Measurements from ENCODE around the gene HDLBP. TPM values are rescaled to one million over a fixed set of nuclear protein-coding genes. Genes with fewer than 3 reads are reported as not detected.

Gene HDLBP
- total and polyA plus RNA-seq, 2 of the 4 experiments (the other 2 are of a cell fraction): 648 to 1,165 TPM

DNA sequence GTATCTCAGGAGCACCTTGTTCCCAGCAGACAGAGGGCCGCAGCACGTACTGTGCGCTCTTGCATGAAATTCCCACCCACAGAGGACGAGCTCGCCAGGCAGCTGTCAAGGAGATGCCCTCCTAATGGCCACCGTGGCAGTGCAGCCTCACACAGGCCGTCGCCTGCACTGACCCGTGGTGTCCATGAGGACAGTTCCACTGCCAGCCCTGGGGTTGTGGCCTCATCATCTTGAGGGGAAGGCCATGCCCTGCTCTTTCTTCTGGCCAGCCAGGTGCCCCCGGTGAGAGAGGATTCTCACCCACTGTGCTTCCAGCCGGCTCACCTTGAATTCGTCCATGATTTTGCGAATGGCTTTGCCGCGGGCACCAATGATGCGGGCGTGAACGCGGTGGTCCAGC is 85.0 kb downstream of the HDLBP start:
- Histone ChIP-seq H2BK5ac (ENCODE audit: low read depth, low read length, poor library complexity, severe bottlenecking) (no peak overlapping the region), H4K91ac (ENCODE audit: insufficient read depth, low read depth, low read length) (no peak overlapping the region), H3K27ac (ENCODE audit: insufficient read depth, low read length) (no peak overlapping the region), H2AK5ac (ENCODE audit: low read depth, low read length) (no peak overlapping the region), H3K27me3 (ENCODE audit: control insufficient read depth, insufficient read depth, low read length) (no peaks in the 10 kb centered on the region), H3K9ac (ENCODE audit: low read depth, low read length) (no peak overlapping the region), H3K18ac (ENCODE audit: low read depth, low read length) (no peak overlapping the region), H2BK120ac (ENCODE audit: low read depth, low read length) (no peak overlapping the region), H4K8ac (ENCODE audit: low read depth in 2 of 2, low read length in 2 of 2) (no peak overlapping the region), H3K23ac (ENCODE audit: low read depth, low read length) (no peak overlapping the region), H3K14ac (replicated peaks; ENCODE audit: low read depth, low read length) (no peak overlapping the region), H4K20me1 (ENCODE audit: insufficient read depth, low read length) (peaks cover 92% of the 10 kb centered on the region), H2BK15ac (ENCODE audit: low read depth, low read length) (no peak overlapping the region), H3K9me1 (ENCODE audit: insufficient read depth, low read length) (no peaks in the 10 kb centered on the region; the same call in 1 of the 2 replicates), H4K5ac (ENCODE audit: low read depth, low read length) (no peak overlapping the region), H3K4me1 (ENCODE audit: control insufficient read depth, insufficient read depth, low read length) (no peaks in the 10 kb centered on the region), H3K4me3 (ENCODE audit: insufficient read depth, low read depth, low read length) (no peak overlapping the region), H3K4me2 (ENCODE audit: low read depth, low read length) (no peak overlapping the region), H3K79me1 (ENCODE audit: low read depth in 1 of 2, low read length in 2 of 2) (peaks cover 30 to 76% of the 10 kb centered on the region in 2 experiments), H3K36me3 (ENCODE audit: control insufficient read depth, insufficient read depth, low read length) (peaks cover 88% of the 10 kb centered on the region), H2AFZ (replicated peaks; ENCODE audit: low read length, poor library complexity) (peak overlapping the region; percentile 45), H3K4ac (ENCODE audit: low read depth, low read length) (no peak overlapping the region), H3K56ac (ENCODE audit: extremely low read depth, insufficient read depth, low read length) (no peak overlapping the region), H2BK20ac (ENCODE audit: low read depth, low read length) (no peak overlapping the region), H2AK9ac (replicated peaks; ENCODE audit: low read depth, low read length, poor library complexity) (peak overlapping the region; percentile 15), H3K9me3 (ENCODE audit: control insufficient read depth, insufficient read depth, low read length) (no peaks in the 10 kb centered on the region)
- CTCF ChIA-PET: no interaction called here
- intact Hi-C loops (cut with micrococcal nuclease) (no loop called here), in situ Hi-C loops (cut with MboI; ENCODE audit: low sequenced_read_pairs) (no loop called here), dilution Hi-C loops (cut with HindIII; ENCODE audit: low sequenced_read_pairs, unreplicated experiment) (no loop called here)
- TF ChIP-seq RAD21 (IDR thresholded peaks at IDR 0.05; ENCODE audit: low read length) (no peak), CHD1 (IDR thresholded peaks at IDR 0.05; ENCODE audit: low read depth, low read length) (no peak), BHLHE40 (IDR thresholded peaks at IDR 0.05; ENCODE audit: low read depth, low read length) (no peak), SMC3 (IDR thresholded peaks at IDR 0.05; ENCODE audit: low read depth, low read length) (no peak), RFX5 (IDR thresholded peaks at IDR 0.05; ENCODE audit: low read depth, low read length) (no peak), NFE2L2 (IDR thresholded peaks at IDR 0.05; ENCODE audit: low read depth, low read length) (no peak), CEBPB (IDR thresholded peaks at IDR 0.05; ENCODE audit: low read depth, low read length) (no peak), POLR2A (IDR thresholded peaks at IDR 0.05; ENCODE audit: low read depth, low read length) (no peak), MAZ (IDR thresholded peaks at IDR 0.05; ENCODE audit: borderline replicate concordance, low read depth, low read length) (no peak), MXI1 (IDR thresholded peaks at IDR 0.05; ENCODE audit: borderline replicate concordance, low read depth, low read length) (no peak)
- 98% methylated on average over 7 of the region's 19 CpGs; no CpG with 5 or more reads in 1 of the 2 experiments for WGBS, 2 experiments (ENCODE audit: extremely low coverage in 2 of 2, insufficient read length in 1 of 2)
- ATAC-seq (ENCODE audit: low read depth) (no peak), DNase-seq (no peak)
- POLR2A ChIA-PET (ENCODE audit: unreplicated experiment): interaction anchor here (0.7 kb wide), 1 partner anchor 316 kb away, joined by 3 read pairs; no protein-coding TSS in a partner anchor
- BruUV-seq (replicated peaks): no TSS peak
